Activated T-helper 1 cell treated with anti-CD3 and anti-CD28 coated beads, Interleukin-2, amount 50 U/mL, for 16 hours (primary cell): ENCODE data around the gene MS4A6A.
A peak's percentile ranks its signal among the peaks of the same experiment; 100 is the strongest.
"Not testable (repeated sequence)": the region's sequence is repeated elsewhere in the genome, so short reads cannot be mapped to it uniquely, and the experiment has no call there.

Experiments
- DNase-seq, 2 donors: peaks; one replicate each; pipeline ENCODE4 v3.0.0-alpha.2; 2020; ENCODE audit warnings: low read depth in 1 of 2, low spot score in 1 of 2

Gene MS4A6A, protein sequence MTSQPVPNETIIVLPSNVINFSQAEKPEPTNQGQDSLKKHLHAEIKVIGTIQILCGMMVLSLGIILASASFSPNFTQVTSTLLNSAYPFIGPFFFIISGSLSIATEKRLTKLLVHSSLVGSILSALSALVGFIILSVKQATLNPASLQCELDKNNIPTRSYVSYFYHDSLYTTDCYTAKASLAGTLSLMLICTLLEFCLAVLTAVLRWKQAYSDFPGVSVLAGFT

DNA sequence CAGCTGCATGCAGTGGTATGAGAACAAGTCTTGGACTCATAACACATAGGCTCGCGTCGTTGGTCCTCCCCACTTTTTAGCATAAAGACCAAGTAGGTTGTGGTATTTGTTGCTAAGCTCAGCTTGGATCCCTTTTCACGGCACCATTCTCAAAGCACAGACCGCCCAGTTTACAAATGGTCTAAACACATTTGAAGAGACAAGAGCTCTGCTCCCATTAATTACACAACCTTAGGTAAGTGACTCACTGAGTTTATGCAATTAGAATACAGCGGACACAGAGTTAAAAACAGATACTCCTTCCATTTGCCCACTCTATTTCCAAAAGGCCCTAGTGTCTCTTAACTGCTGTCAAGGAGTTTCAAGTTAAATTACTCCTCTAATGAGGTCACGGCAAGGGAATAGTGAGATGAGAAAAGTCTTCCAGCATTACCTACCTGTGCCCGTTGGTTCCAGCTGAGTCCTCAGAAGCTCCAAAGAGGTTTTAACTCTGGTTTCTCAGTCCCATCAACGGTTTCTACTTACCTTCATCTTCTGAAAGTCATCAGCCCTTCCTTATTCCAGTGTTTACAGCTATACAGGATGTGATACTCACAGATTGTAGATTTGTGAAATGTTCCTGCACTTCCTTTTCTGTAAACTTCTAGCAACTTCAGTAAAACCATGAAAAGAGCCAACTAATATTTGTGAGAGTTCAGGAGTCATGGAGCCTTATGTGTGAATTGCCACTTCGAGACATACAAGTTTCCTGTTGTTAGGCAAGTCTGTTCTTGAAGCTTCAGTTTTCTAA, at the start of gene MS4A6A:
Gene MS4A6A, minus strand, starts transcription at position 543 of the 790 bp plus-strand sequence. CDS start 1,356 bp downstream, outside the sequence.
- no peak for DNase-seq

DNA sequence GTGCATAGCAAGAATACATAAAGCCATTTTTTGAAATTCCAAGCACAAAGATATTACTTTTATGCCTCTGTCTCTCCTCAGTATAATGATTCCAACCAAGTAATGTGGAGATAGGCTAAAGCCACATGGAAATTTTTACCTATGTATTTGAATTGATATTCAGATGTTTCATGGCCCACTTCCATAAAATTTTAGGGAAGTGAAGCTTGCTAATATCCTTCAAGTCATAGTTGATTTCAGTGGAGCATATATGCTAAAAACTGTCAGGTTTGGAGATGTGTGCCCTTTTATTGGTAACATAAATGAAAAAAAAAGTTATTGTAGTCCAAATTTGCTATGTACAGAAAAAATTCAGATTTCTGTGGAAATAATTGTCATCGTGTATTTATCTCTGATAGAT, 47.8 kb upstream of the MS4A6A start:
- DNase-seq: no peak

DNA sequence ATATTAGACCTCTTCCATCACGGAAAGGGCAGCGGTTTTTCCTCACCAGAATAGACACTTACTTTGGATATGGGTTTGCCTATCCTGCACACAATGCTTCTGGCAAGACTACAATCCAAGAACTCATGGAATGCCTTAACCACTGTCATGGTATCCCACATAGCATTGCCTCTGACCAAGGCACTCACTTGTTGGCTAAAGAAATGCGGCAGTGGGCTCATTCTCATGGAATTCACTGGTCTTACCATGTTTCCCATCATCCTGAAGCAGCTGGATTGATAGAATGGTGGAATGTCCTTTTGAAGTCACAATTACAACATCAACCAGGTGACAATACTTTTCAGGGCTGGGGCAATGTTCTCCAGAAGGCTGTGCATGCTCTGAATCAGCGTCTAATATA, 39.3 kb upstream of the MS4A6A start:
- DNase-seq: no peak

DNA sequence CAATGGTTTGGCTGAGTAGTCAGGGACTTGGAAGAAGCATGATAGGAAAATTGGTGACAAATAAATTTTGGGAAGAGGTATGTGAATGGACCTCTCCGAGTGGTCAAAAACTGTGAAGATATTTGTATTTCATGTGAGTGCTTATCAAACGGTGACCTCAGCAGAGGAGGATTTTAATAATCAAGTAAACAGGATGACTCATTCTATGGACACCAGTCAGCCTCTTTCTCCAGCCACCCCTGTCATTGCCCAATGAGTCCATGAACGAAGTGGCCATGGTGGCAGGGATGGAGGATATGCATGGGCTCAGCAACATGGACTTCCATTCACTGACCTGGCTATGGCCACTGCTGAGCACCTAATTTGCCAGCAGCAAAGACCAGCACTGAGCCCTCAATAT, 38.8 kb upstream of the MS4A6A start:
- DNase-seq: no peak

DNA sequence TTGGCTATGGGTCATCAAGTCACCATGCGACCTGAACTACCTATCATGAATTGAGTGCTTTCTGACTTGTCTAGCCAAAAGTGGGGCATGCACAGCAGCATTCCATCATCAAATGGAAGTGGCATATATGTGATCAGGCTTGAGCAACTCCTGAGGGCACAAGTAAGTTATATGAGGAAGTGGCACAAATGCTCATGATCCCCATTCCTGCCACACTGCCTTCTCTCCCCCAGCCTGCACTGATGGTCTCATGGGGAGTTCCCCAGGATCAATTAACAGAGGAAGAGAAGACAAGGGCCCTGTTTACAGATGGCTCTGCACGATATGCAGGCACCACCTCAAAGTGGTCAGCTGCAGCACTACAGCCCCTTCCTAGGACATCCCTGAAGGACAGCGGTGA, 38.3 kb upstream of the MS4A6A start:
- no peak for DNase-seq

DNA sequence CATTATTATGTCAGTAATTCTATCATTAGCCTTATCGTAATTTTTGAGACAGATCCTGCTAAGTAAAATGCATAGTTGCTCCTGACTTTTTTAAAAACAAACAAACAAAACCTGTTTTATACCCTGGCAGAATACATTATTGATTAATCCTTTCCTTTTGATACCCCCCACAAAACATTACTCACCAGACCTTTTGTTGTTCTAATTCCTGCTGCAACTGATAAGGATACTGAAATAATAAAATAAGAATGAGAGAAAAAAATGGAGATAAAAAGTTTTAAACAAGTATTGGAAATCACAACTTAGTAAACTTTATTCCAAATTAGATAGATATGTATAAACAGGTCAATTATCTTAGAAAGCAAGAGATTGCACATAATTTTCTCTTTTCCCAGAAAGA, 31.5 kb upstream of the MS4A6A start:
- no peak for DNase-seq

DNA sequence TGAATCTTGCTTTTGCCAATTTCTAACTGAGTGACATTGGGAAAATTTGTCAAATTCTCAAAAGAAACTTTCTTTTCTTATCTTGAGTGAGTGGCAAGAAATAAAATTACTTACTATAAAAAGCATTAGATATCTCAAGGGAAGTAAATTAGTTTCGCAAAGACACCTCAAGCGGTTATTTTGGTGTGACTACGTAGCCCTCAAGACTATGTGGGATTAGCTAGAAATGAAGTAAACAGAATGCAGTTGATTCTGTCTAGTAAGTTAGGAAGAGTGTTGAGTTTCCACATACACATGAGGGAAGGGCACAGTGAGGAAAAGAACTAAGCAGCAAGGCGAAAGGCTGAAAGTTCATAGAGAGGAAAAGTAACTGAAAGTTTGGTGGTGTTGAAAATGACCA, 28.3 kb upstream of the MS4A6A start:
- DNase-seq: no peak

DNA sequence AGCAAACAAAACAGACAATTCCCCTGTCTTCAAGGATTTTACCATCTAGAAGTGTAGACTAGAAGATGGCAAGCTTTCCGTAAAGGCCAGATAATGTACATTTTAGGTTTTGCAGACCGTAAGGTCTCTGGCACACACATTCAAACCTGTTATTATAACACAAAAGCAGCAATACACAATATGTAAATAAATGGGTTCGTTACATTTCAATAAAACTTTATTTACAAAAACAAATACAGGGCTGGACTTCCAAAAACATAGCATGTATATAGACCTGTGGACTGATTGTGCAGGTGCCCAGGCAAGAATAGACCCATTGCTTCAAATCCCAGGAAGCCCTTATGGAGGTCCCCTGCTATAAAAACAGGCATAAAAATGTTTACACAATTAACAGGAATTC, 27.1 kb upstream of the MS4A6A start:
- DNase-seq: no peak

DNA sequence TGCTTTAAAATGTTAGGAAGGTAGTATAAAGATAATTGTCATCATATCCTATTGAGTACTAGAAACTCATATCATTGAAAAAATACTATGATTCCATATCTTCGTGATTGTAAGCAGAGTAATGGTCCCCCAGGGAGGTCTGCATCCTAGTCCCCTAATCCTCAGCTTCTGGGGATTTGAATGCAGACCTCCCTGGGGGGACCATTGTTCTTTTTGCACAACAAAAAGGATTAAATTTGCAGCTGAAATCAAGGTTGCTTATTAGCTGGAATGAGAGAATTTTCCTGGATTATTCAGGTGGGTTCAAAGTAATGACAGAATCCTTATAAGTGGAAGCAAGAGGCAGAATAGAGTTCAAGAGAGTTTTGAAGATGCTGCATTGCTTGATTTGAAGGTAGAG, 26.1 kb upstream of the MS4A6A start:
- no peak for DNase-seq

DNA sequence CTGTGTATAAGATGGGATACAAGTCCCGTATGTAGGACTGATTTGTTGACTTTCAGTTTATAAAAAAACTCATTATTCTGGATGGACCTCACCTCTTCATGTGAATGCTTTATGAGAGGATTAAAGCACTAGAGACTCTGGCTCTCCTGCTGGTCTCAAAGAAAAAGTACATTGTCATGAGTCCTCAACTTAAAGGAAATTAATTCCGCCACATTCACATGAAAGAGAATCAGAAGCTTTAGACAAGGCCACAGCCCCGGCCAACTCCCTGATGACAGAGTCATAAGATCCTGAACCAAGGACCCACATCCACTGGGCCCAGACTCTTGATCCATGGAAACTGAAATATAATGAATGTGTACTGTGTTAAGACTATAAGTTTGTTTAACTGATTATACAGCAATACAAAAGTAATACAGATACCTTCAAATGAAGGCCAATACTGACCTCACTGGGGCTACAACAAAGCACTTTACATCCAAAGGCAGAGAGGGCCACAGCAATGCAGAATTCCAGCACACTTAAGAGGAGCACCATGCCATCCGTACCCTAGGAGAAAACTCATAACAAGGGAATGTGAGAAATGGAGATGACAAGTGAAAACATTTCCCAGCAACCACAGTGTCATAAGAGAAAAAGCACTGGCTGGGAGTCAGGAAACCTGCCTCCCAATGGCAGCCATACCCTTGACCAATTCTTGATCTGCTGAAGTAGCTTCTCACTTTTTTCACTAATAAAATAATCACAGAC, 25.4 kb upstream of the MS4A6A start:
- DNase-seq: no peak

DNA sequence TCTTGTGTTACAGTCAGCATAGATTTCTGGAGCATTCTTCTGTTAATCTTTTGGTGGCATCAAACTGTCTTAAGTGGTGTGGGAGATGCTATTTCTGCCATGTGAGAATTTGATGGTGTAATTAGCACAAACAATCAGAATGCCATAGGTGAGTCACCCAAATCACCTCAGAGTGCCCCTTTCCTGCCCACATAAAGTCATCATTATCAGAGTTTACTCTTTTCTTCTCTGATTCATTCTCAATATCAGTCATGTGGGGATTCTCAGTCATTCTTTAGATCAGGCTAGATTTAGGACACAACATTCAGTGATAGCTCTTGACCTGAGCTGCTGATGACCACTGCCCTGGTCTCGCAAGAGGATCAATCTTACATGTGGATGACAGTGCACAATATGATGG, 23.7 kb upstream of the MS4A6A start:
- no peak for DNase-seq

DNA sequence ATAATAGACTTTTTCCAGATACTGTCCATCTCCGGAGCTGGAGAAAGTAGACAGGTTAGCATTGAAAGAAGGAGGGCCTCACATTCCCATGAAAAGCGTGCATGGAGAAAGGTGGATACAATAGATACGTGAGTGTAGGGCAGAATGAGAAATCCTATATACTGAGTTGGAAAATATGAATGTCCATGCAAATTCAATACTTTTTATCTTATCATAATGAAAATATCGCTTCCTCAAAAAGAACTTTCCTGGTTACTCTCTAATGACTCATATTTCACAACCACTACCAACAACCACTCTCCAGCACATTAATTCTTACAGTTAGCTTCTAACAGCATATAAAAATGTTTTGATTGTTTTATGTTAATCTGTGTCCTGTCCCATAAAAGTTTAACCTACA, 22.0 kb upstream of the MS4A6A start:
- no peak for DNase-seq

DNA sequence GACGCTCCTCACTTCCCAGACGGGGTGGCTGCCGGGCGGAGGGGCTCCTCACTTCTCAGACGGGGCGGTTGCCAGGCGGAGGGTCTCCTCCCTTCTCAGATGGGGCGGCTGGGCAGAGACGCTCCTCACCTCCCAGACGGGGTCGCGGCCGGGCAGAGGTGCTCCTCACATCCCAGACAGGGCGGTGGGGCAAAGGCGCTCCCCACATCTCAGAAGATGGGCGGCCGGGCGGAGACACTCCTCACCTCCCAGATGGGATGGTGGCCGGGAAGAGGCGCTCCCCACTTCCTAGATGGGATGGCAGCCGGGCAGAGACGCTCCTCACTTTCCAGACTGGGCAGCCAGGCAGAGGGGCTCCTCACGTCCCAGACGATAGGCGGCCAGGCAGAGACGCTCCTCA, 18.5 kb upstream of the MS4A6A start:
- not testable (repeated sequence) for DNase-seq

DNA sequence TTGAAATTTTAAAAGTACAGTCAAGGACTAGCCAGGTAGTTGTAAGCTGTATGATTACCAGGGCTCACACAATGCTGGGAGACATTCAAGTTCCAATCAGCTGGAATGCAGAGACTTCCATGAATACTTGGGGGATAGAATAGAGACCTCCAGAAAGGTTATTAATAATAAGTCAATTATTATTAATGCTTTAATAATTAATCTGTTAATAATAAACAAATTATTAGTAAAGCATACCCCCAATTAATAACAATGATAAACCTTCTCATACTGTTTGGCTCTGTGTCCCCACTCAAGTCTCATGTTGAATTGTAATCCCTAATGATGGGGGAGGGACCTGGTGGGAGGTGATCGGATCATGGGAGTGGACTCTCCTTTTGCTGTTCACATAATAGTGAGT, 14.6 kb upstream of the MS4A6A start:
- DNase-seq: no peak

DNA sequence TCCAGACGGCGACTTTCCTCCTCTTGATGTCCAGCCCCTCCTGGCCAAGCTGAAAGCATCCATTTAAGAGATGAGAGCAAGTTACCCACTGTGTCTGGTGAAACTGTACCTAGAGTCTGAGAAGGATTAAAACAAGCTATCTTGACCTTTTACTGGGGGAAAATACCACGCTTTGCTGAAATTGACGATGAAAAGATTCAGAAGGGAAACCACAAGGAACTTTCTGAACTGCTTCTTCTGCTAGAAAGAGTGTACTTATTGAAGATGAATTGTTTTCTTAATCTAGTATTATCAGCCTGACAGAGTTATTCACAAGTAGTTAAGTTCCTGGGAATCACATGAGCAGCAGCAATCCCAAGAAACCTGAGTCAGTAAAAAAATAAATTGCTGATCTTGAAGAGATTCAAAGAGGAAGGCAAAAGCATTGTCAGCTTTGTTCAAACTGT, 13.1 kb upstream of the MS4A6A start:
- DNase-seq: no peak

DNA sequence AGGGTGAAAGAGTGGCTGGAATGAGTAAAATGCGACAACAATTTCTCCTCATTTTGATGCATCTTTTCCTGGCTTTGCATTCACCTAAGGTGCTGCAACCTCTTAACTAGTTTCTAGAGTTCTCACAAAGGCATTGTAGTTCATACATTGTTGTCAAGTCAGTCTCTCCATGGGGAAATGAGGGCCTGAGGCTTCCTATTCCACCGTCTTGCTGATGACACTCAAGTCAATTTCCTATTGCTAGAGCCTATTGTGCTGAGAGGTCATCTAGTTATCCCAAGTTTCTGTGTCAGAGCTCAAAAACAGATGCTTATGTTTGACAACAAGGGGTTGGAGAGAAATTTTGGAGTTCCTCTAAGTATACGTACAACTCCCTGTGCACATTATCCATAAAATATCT, 11.6 kb upstream of the MS4A6A start:
- no peak for DNase-seq

DNA sequence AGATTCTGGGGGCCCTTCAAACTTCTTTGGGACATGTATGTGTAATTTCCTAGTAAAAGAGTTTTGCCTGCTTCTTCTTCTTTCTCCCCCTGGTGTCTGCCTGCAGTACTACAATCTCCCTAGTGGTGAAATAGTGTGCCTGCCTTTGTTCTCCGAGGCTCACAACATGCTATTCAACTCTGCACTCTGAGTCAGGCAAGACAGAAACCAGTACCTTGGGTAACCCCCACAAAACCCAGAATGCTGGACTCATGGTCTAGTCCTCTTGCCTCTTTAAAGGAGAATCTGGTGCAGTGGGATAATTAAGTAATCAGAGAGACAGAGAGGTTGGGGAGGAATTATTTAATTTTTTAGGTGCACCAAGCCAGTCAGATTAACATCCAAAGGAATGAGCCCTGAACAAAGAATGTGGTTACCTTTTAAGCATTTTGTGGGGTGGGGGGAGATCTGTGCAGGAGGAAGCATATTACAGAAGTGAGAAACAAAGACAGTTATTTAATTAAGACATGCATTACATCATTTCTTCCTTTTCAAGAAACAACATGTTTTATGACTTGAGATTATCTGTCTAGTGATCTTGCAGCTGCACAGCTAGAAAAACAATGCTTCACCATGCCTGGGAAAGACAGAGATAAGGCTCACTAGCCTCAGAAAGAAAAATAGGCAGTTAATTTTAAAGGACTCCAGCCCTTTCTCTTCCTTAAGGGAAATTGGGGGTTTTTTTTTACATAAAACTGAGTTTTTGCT, 11.0 kb upstream of the MS4A6A start:
- peak; percentile 11 to 26 for DNase-seq

DNA sequence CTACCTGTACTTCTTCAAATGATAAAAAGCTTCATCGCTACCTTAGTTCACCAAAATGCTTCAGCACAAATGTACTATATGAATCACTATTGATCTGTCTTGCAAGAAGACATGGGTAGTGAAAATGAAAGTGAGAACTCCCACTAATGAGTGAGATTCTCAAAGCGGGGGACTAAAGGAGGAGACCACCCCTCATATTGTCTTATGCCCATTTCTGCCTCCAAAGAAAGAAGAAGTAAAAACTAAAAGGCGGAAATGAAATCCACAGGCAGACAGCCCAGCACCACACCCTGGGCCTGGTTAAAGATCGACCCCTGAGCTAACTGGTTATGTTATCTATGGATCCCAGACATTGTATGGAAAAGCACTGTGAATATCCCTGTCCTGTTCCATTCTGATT, 9.7 kb upstream of the MS4A6A start:
- not testable (repeated sequence) for DNase-seq

DNA sequence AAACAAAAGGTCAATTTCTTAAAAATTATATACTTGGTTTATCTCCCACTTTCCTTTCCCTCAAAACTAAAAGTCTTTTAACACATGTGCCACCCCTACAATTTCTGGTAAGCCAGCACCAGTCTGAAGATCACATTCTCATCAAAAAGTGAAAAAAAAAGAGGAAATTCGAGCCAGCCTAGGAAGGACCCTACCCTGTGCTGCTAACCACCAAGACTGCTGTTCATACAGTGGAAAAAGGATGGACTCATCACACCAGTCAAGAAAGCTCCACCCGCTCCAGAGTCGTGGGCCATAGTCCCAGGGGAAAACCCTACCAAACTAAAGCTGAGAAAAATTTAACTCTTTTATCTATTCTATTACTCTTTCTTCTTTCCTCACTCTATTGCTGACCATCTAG, 5.6 kb upstream of the MS4A6A start:
- not testable (repeated sequence) for DNase-seq

DNA sequence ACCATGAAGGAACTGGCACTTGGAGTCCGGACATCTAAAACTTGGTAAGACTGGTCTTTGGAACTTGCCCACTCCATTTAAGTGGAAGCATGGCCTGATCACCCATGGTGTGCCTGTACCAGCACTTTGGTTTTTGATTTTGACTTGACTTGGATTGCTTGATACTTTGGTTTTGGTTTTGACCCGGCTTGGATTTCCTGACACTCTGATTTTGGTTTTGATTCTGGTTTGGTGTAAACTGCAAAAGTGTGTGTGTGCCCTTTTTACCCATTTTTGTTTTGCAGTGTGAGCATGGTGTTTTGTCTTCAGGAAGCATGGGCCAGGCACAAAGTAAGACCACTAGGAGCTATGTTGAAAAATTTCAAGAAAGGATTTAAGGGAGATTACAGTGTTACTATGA, 3.2 kb upstream of the MS4A6A start:
- DNase-seq: not testable (repeated sequence)

DNA sequence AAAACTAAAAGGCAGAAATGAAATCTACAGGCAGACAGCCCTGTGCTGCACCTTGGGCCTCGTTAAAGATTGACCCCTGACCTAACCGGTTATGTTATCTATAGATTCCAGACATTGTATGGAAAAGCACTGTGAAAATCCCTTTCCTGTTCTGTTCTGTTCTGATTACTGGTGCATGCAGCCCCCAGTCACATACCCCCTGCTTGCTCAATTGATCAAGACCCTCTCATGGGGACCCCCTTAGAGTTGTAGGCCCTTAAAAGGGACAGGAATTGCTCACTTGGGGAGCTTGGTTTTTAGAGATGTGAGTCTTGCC, 2.6 kb upstream of the MS4A6A start:
- not testable (repeated sequence) for DNase-seq
